H9 (cell line): ENCODE results near the gene ENPP7. TPM values are rescaled to one million over a fixed set of nuclear protein-coding genes. Genes with fewer than 3 reads are reported as not detected.

Source experiments
- DNase-seq: peaks from one replicate; pipeline ENCODE4 v3.0.0-alpha.2; 2017
- H2AFZ ChIP-seq: one replicate; pipeline ENCODE4 v1.6.1; 2013; ENCODE audit warnings: mild to moderate bottlenecking, low read length, control low read depth, moderate library complexity
- H2AK5ac ChIP-seq: 2 replicates; pipeline ENCODE4 v1.6.1; 2013; ENCODE audit warnings: low read length, control low read depth, mixed read lengths; ENCODE audit not compliant: insufficient read length
- H2BK120ac ChIP-seq: one replicate; pipeline ENCODE4 v1.6.1; 2013; ENCODE audit warnings: low read depth, mild to moderate bottlenecking, low read length, control low read depth, inconsistent platforms; ENCODE audit not compliant: poor library complexity, severe bottlenecking
- H2BK12ac ChIP-seq: 2 replicates; pipeline ENCODE4 v1.6.1; 2013; ENCODE audit warnings: low read length, control low read depth, mixed read lengths, low read depth; ENCODE audit not compliant: insufficient read length
- H2BK15ac ChIP-seq: 2 replicates; pipeline ENCODE4 v1.6.1; 2013; ENCODE audit warnings: low read depth, low read length, control low read depth
- H2BK20ac ChIP-seq: one replicate; pipeline ENCODE4 v1.6.1; 2013; ENCODE audit warnings: low read depth, mild to moderate bottlenecking, low read length, control low read depth, inconsistent platforms; ENCODE audit not compliant: poor library complexity, severe bottlenecking
- H2BK5ac ChIP-seq: 2 replicates; pipeline ENCODE4 v1.6.1; 2013; ENCODE audit warnings: low read length, control low read depth, mixed read lengths; ENCODE audit not compliant: insufficient read length
- H3K14ac ChIP-seq: 2 replicates; pipeline ENCODE4 v1.6.1; 2013; ENCODE audit warnings: low read length, control low read depth; ENCODE audit not compliant: insufficient read depth
- H3K18ac ChIP-seq: 2 replicates; pipeline ENCODE4 v1.6.1; 2013; ENCODE audit warnings: low read depth, mild to moderate bottlenecking, mixed read lengths, low read length, control low read depth; ENCODE audit not compliant: insufficient read length
- H3K23ac ChIP-seq: 2 replicates; pipeline ENCODE4 v1.6.1; 2013; ENCODE audit warnings: low read length, control low read depth, mixed read lengths, low read depth; ENCODE audit not compliant: insufficient read length
- H3K23me2 ChIP-seq: 2 replicates; pipeline ENCODE4 v1.6.1; 2013; ENCODE audit warnings: low read depth, mild to moderate bottlenecking, mixed read lengths, low read length, control low read depth; ENCODE audit not compliant: insufficient read length, poor library complexity, severe bottlenecking
- H3K27ac ChIP-seq: 2 replicates; pipeline ENCODE4 v1.5.1; 2013; ENCODE audit warnings: low read length, control low read depth, mixed read lengths, low read depth; ENCODE audit not compliant: insufficient read length
- H3K27me3 ChIP-seq: 2 replicates; pipeline ENCODE4 v1.6.1; 2013; ENCODE audit warnings: low read length, control low read depth, inconsistent platforms; ENCODE audit not compliant: insufficient read depth
- H3K4ac ChIP-seq: 2 replicates; pipeline ENCODE4 v1.6.1; 2013; ENCODE audit warnings: low read depth, mild to moderate bottlenecking, control low read depth, inconsistent platforms, low read length, moderate library complexity
- H3K4me1 ChIP-seq: 2 replicates; pipeline ENCODE4 v1.6.1; 2013; ENCODE audit warnings: low read length, control low read depth, inconsistent platforms; ENCODE audit not compliant: insufficient read depth
- H3K4me2 ChIP-seq: 2 replicates; pipeline ENCODE4 v1.6.1; 2013; ENCODE audit warnings: low read length, control low read depth, mixed read lengths; ENCODE audit not compliant: insufficient read length, insufficient read depth
- H3K56ac ChIP-seq: 2 replicates; pipeline ENCODE4 v1.6.1; 2013; ENCODE audit warnings: low read depth, mild to moderate bottlenecking, mixed read lengths, low read length, control low read depth; ENCODE audit not compliant: insufficient read length
- H3K79me1 ChIP-seq: 2 replicates; pipeline ENCODE4 v1.6.1; 2013; ENCODE audit warnings: low read depth, mild to moderate bottlenecking, moderate library complexity, low read length, control low read depth, inconsistent platforms; ENCODE audit not compliant: insufficient read depth, poor library complexity, severe bottlenecking
- H3K79me2 ChIP-seq: 2 replicates; pipeline ENCODE4 v1.6.1; 2013; ENCODE audit warnings: low read length, control low read depth, inconsistent platforms; ENCODE audit not compliant: insufficient read depth
- H3K9ac ChIP-seq: 2 replicates; pipeline ENCODE4 v1.6.1; 2013; ENCODE audit warnings: low read length, control low read depth, mixed read lengths; ENCODE audit not compliant: insufficient read length; ENCODE audit errors: extremely low read depth
- H3K9me3 ChIP-seq: one replicate; pipeline ENCODE4 v1.6.1; 2013; ENCODE audit warnings: low read depth, low read length, inconsistent platforms; ENCODE audit not compliant: control insufficient read depth
- H3T11ph ChIP-seq: one replicate; pipeline ENCODE4 v1.6.1; 2013; ENCODE audit warnings: mild to moderate bottlenecking, low read length, control low read depth, inconsistent platforms
- H4K20me1 ChIP-seq: one replicate; pipeline ENCODE4 v1.6.1; 2013; ENCODE audit not compliant: control insufficient read depth, insufficient read length, insufficient read depth
- H4K5ac ChIP-seq: 2 replicates; pipeline ENCODE4 v1.6.1; 2013; ENCODE audit warnings: low read depth, mild to moderate bottlenecking, mixed read lengths, low read length, control low read depth; ENCODE audit not compliant: insufficient read length
- H4K8ac ChIP-seq: replicated peaks from 2 replicates; pipeline ENCODE4 v1.6.1; 2013; ENCODE audit warnings: low read length, control low read depth, mixed read lengths, low read depth; ENCODE audit not compliant: insufficient read length
- H4K91ac ChIP-seq: 2 replicates; pipeline ENCODE4 v1.6.1; 2013; ENCODE audit warnings: low read depth, mild to moderate bottlenecking, moderate library complexity, mixed read lengths, low read length, control low read depth; ENCODE audit not compliant: insufficient read length
- H3K27ac Mint-ChIP-seq, 3 experiments: 2 replicates in 2 of 3; 3 replicates in 1 of 3; pipeline ENCODE4 v1.8.0; 2020 to 2021; ENCODE audit warnings: mixed read lengths in 3 of 3, mild to moderate bottlenecking in 1 of 3, moderate library complexity in 1 of 3
- H3K27me3 Mint-ChIP-seq: 2 replicates; pipeline ENCODE4 v1.8.0; 2021; ENCODE audit warnings: low read depth, mild to moderate bottlenecking, moderate library complexity, mixed read lengths
- H3K36me3 Mint-ChIP-seq, 3 experiments: 2 replicates in 2 of 3; 3 replicates in 1 of 3; pipeline ENCODE4 v1.8.0; 2020 to 2021; ENCODE audit warnings: low read depth in 3 of 3, mixed read lengths in 3 of 3; ENCODE audit not compliant: insufficient read depth in 1 of 3
- H3K4me1 Mint-ChIP-seq, 2 experiments: 2 replicates each; pipeline ENCODE4 v1.8.0; 2020; ENCODE audit warnings: mixed read lengths in 2 of 2
- H3K4me3 Mint-ChIP-seq, 2 experiments: 2 replicates in 1 of 2; 3 replicates in 1 of 2; pipeline ENCODE4 v1.8.0; 2020 to 2021; ENCODE audit warnings: mild to moderate bottlenecking in 2 of 2, mixed read lengths in 2 of 2, moderate library complexity in 1 of 2
- H3K9me3 Mint-ChIP-seq, 2 experiments: 2 replicates in 1 of 2; 3 replicates in 1 of 2; pipeline ENCODE4 v1.8.0; 2020; ENCODE audit warnings: mild to moderate bottlenecking in 2 of 2, mixed read lengths in 2 of 2, moderate library complexity in 1 of 2
- CTCF ChIP-seq: fragments of 200-600 bp; sonication (generic); conservative IDR thresholded peaks from 3 replicates; pipeline ENCODE4 v1.8.0; 2021; ENCODE audit warnings: antibody characterized with exemption, mild to moderate bottlenecking
- WGBS: extraction: QIAGEN DNeasy Blood & Tissue Kit; methylation state at CpG from one replicate; pipeline ENCODE4 v1.1.7; 2013; ENCODE audit warnings: missing lambda C conversion rate, low lambda C conversion rate, mixed read lengths; ENCODE audit not compliant: insufficient read length; ENCODE audit errors: extremely low coverage; 5-methylcytosine and 5-hydroxymethylcytosine counted together
- total RNA-seq: library from RNA; stranded (reverse); gene quantifications from 2 replicates; pipeline ENCODE4 v1.2.1, GENCODE V29; 2021

Gene ENPP7
- total RNA-seq, 1 experiment from 2014 or later = not detected

GRCh38 chr17:79785900-79786810, 55.4 kb downstream of the ENPP7 start:
- Histone ChIP-seq H3T11ph (no peak overlapping the region), H3K9me3 (no peaks in the 10 kb centered on the region), H3K4me1 (peaks cover 8% of the 10 kb centered on the region), H3K4ac (no peak overlapping the region), H3K18ac (no peak overlapping the region), H2BK12ac (no peak overlapping the region), H3K23ac (no peak overlapping the region), H4K8ac (no peak overlapping the region), H2AK5ac (no peak overlapping the region), H3K9ac (no peak overlapping the region), H4K5ac (no peak overlapping the region), H3K27ac (no peak overlapping the region), H4K20me1 (peaks cover 9% of the 10 kb centered on the region), H3K27me3 (peaks cover 25% of the 10 kb centered on the region), H4K91ac (no peak overlapping the region), H2BK15ac (no peak overlapping the region), H3K4me2 (no peak overlapping the region), H2BK20ac (no peak overlapping the region), H3K79me2 (no peaks in the 10 kb centered on the region), H2BK120ac (no peak overlapping the region), H3K23me2 (no peaks in the 10 kb centered on the region), H3K79me1 (no peaks in the 10 kb centered on the region), H2BK5ac (no peak overlapping the region), H3K56ac (no peak overlapping the region), H3K14ac (no peak overlapping the region), H2AFZ (no peak overlapping the region)
- no peak overlapping the region for H3K27ac Mint-ChIP-seq
- no peak for TF ChIP-seq CTCF
- H3K4me1 Mint-ChIP-seq = peaks cover 30 to 41% of the 10 kb centered on the region in 2 experiments
- peaks cover 25 to 45% (median 40%) of the 10 kb centered on the region in 3 experiments for H3K36me3 Mint-ChIP-seq
- H3K27me3 Mint-ChIP-seq = peaks cover 55% of the 10 kb centered on the region
- no peak for DNase-seq
- WGBS = no CpG with 5 or more reads among the region's 15 CpGs
- no peaks in the 10 kb centered on the region for H3K9me3 Mint-ChIP-seq
- no peak overlapping the region for H3K4me3 Mint-ChIP-seq
